Measurements from ENCODE around the gene FBXO41. TPM values are rescaled to one million over a fixed set of nuclear protein-coding genes. Genes with fewer than 3 reads are reported as not detected.

FBXO41 gene
- total RNA-seq, 1 donor from 2014 or later = 7.0 TPM

- no peak for DNase-seq (ENCODE audit: low read depth)
- H3K4me3 ChIP-seq (ENCODE audit: low read depth, low read length) = no peak overlapping the region
- H3K27me3 ChIP-seq (ENCODE audit: control insufficient read depth, insufficient read depth, low read length) = peaks cover 5% of the 10 kb centered on the region
- H3K36me3 ChIP-seq (ENCODE audit: control insufficient read depth, insufficient read depth, low read length) = no peaks in the 10 kb centered on the region
- no peak for TF ChIP-seq CTCF (IDR thresholded peaks at IDR 0.05; ENCODE audit: insufficient read depth, low read length, poor library complexity, severe bottlenecking)
These were observed 30.2 kb upstream of the FBXO41 start for GRCh38 chr2:73314441-73314840.

GRCh38 chr2:73307720-73308119 lies 23.4 kb upstream of the FBXO41 start:
- H3K4me3 ChIP-seq (ENCODE audit: low read depth, low read length) = no peak overlapping the region
- H3K36me3 ChIP-seq (ENCODE audit: control insufficient read depth, insufficient read depth, low read length) = no peaks in the 10 kb centered on the region
- DNase-seq (ENCODE audit: low read depth) = no peak
- TF ChIP-seq CTCF (IDR thresholded peaks at IDR 0.05; ENCODE audit: insufficient read depth, low read length, poor library complexity, severe bottlenecking) = no peak
- peaks cover 10% of the 10 kb centered on the region for H3K27me3 ChIP-seq (ENCODE audit: control insufficient read depth, insufficient read depth, low read length)

GRCh38 chr2:73301636-73302035 lies 17.4 kb upstream of the FBXO41 start:
- H3K27me3 ChIP-seq (ENCODE audit: control insufficient read depth, insufficient read depth, low read length) = peaks cover 12% of the 10 kb centered on the region
- no peak for DNase-seq (ENCODE audit: low read depth)
- H3K4me3 ChIP-seq (ENCODE audit: low read depth, low read length) = no peak overlapping the region
- no peak for TF ChIP-seq CTCF (IDR thresholded peaks at IDR 0.05; ENCODE audit: insufficient read depth, low read length, poor library complexity, severe bottlenecking)
- no peaks in the 10 kb centered on the region for H3K36me3 ChIP-seq (ENCODE audit: control insufficient read depth, insufficient read depth, low read length)

GRCh38 chr2:73300926-73301325 lies 16.6 kb upstream of the FBXO41 start:
- DNase-seq (ENCODE audit: low read depth) = no peak
- Histone ChIP-seq H3K4me3 (ENCODE audit: low read depth, low read length) (no peak overlapping the region), H3K36me3 (ENCODE audit: control insufficient read depth, insufficient read depth, low read length) (no peaks in the 10 kb centered on the region), H3K27me3 (ENCODE audit: control insufficient read depth, insufficient read depth, low read length) (peaks cover 15% of the 10 kb centered on the region)
- no peak for TF ChIP-seq CTCF (IDR thresholded peaks at IDR 0.05; ENCODE audit: insufficient read depth, low read length, poor library complexity, severe bottlenecking)

GRCh38 chr2:73297586-73297985 lies 13.3 kb upstream of the FBXO41 start:
- no peak for TF ChIP-seq CTCF (IDR thresholded peaks at IDR 0.05; ENCODE audit: insufficient read depth, low read length, poor library complexity, severe bottlenecking)
- Histone ChIP-seq H3K4me3 (ENCODE audit: low read depth, low read length) (no peak overlapping the region), H3K36me3 (ENCODE audit: control insufficient read depth, insufficient read depth, low read length) (no peaks in the 10 kb centered on the region), H3K27me3 (ENCODE audit: control insufficient read depth, insufficient read depth, low read length) (peaks cover 37% of the 10 kb centered on the region)
- no peak for DNase-seq (ENCODE audit: low read depth)

- no peak for TF ChIP-seq CTCF (IDR thresholded peaks at IDR 0.05; ENCODE audit: insufficient read depth, low read length, poor library complexity, severe bottlenecking)
- no peaks in the 10 kb centered on the region for H3K36me3 ChIP-seq (ENCODE audit: control insufficient read depth, insufficient read depth, low read length)
- H3K27me3 ChIP-seq (ENCODE audit: control insufficient read depth, insufficient read depth, low read length) = peaks cover 41% of the 10 kb centered on the region
- DNase-seq (ENCODE audit: low read depth) = no peak
- no peak overlapping the region for H3K4me3 ChIP-seq (ENCODE audit: low read depth, low read length)
These were observed 12.9 kb upstream of the FBXO41 start for GRCh38 chr2:73297151-73297559.

Measured in kidney epithelial cell (primary cell).